ENCODE data around the gene LAMC3.
"Not testable (repeated sequence)": the region's sequence is repeated elsewhere in the genome, so short reads cannot be mapped to it uniquely, and the experiment has no call there.

Gene LAMC3

GRCh38 chr9:131099102-131099606 lies 90.2 kb downstream of the LAMC3 start:
- TF ChIP-seq ZFX (IDR thresholded peaks at IDR 0.05; ENCODE audit: borderline replicate concordance) (no peak), CTCF (IDR thresholded peaks at IDR 0.05) (no peak)
- no peak overlapping the region for H3K27ac ChIP-seq

- H3K27ac ChIP-seq = not testable (repeated sequence)
Observed at GRCh38 chr9:131099845-131100244, 90.9 kb downstream of the LAMC3 start.

- no peak for TF ChIP-seq ZFX (IDR thresholded peaks at IDR 0.05; ENCODE audit: borderline replicate concordance)
- no peak for TF ChIP-seq CTCF (IDR thresholded peaks at IDR 0.05)
Observed at GRCh38 chr9:131100445-131100844, 91.5 kb downstream of the LAMC3 start.

GRCh38 chr9:131101207-131101964 lies 92.4 kb downstream of the LAMC3 start:
- TF ChIP-seq ZFX (IDR thresholded peaks at IDR 0.05; ENCODE audit: borderline replicate concordance) (no peak), CTCF (IDR thresholded peaks at IDR 0.05) (no peak)
- no peak overlapping the region for H3K27ac ChIP-seq

More at GRCh38 chr9:131100445-131100844, 91.5 kb downstream of the LAMC3 start:
- H3K27ac ChIP-seq = no peak overlapping the region

GRCh38 chr9:131103024-131103423 lies 94.0 kb downstream of the LAMC3 start:
- H3K27ac ChIP-seq = no peak overlapping the region
- TF ChIP-seq ZFX (IDR thresholded peaks at IDR 0.05; ENCODE audit: borderline replicate concordance) = no peak
- no peak for TF ChIP-seq CTCF (IDR thresholded peaks at IDR 0.05)

GRCh38 chr9:131103535-131103934 lies 94.6 kb downstream of the LAMC3 start:
- TF ChIP-seq CTCF (IDR thresholded peaks at IDR 0.05) (no peak), ZFX (IDR thresholded peaks at IDR 0.05; ENCODE audit: borderline replicate concordance) (no peak)
- no peak overlapping the region for H3K27ac ChIP-seq

GRCh38 chr9:131104016-131104740 lies 95.2 kb downstream of the LAMC3 start:
- H3K27ac ChIP-seq = no peak overlapping the region
- TF ChIP-seq ZFX (IDR thresholded peaks at IDR 0.05; ENCODE audit: borderline replicate concordance) (no peak), CTCF (IDR thresholded peaks at IDR 0.05) (no peak)
